ENCODE data around the gene C1orf159. TPM values are rescaled to one million over a fixed set of nuclear protein-coding genes. Genes with fewer than 3 reads are reported as not detected.

The C1orf159 gene
- total RNA-seq, 1 donor from 2014 or later, result 11.8 TPM

- DNase-seq (ENCODE audit: extremely low spot score in 2 of 2), result no peak
- Histone ChIP-seq H3K36me3 (no peaks in the 10 kb centered on the region), H3K4me1 (peaks cover 21% of the 10 kb centered on the region), H3K27ac (peak overlapping the region; percentile 73), H3K27me3 (no peaks in the 10 kb centered on the region), H3K9me3 (no peaks in the 10 kb centered on the region), H3K4me3 (peak overlapping the region; percentile 40 to 48)
- intact Hi-C loops (cut with DNase I), result no loop called here
- TF ChIP-seq CTCF (IDR thresholded peaks at IDR 0.05) (no peak), POLR2AphosphoS5 (IDR thresholded peaks at IDR 0.05; ENCODE audit: insufficient read depth in 1 of 2, low read depth in 1 of 2) (no peak), POLR2A (IDR thresholded peaks at IDR 0.05) (no peak)
Observed at GRCh38 chr1:1069711-1070676, 45.9 kb downstream of the C1orf159 start.

GRCh38 chr1:1069056-1069710 lies 46.7 kb downstream of the C1orf159 start:
- intact Hi-C loops (cut with DNase I), result no loop called here
- TF ChIP-seq POLR2A (IDR thresholded peaks at IDR 0.05), result no peak
- no peak for DNase-seq (ENCODE audit: extremely low spot score in 2 of 2)
- peak overlapping the region; percentile 73 for H3K27ac ChIP-seq
- H3K36me3 ChIP-seq, result no peaks in the 10 kb centered on the region
- H3K4me3 ChIP-seq, result peak overlapping the region; percentile 40 to 48
- no peaks in the 10 kb centered on the region for H3K27me3 ChIP-seq
- no peaks in the 10 kb centered on the region for H3K9me3 ChIP-seq
- peaks cover 24% of the 10 kb centered on the region for H3K4me1 ChIP-seq

- Histone ChIP-seq H3K9me3 (no peaks in the 10 kb centered on the region), H3K4me3 (peak overlapping the region; percentile 40 to 48), H3K27me3 (no peaks in the 10 kb centered on the region), H3K4me1 (peaks cover 30% of the 10 kb centered on the region), H3K36me3 (no peaks in the 10 kb centered on the region), H3K27ac (peak overlapping the region; percentile 73)
- intact Hi-C loops (cut with DNase I), result no loop called here
- no peak for TF ChIP-seq CTCF (IDR thresholded peaks at IDR 0.05)
- TF ChIP-seq POLR2AphosphoS5 (IDR thresholded peaks at IDR 0.05; ENCODE audit: insufficient read depth in 1 of 2, low read depth in 1 of 2), result no peak
- no peak for TF ChIP-seq POLR2A (IDR thresholded peaks at IDR 0.05)
- DNase-seq (ENCODE audit: extremely low spot score in 2 of 2), result no peak
Observed at GRCh38 chr1:1068517-1069055, 47.3 kb downstream of the C1orf159 start.

DNA sequence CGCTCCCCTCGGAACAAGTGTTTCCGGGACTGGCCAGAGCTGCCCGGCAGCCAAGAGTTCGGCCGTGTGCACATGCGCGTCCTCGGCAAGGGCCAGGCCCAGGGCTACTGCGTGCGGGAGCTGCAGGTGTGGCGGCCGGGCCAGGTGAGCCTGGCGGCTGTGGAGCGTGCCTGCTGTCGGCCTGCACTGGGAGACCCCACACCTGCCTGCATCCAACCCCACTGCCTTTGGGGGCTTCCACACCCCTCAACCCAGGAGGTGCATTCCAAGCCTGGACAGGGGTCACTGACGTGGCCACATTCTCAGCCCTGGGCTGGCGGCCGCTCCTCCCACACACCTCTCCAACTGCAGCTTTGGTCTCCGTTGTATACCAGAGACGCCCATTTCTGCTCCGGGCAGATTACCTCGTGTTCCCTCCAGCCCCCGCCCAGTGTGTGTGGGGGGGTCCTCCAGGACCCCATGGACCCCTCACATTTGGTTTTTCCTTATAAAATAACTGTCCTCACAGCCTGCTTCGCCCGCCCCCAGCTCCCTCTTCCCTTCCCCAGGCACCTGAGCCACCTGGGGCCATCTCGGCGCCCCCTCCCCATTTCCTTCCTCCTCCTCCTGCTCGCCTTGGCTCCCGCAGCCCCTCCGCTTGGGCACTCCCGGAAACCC lies 47.9 kb downstream of the C1orf159 start:
- Histone ChIP-seq H3K27ac (peak overlapping the region; percentile 73), H3K4me3 (peak overlapping the region in 1 of 2 donors; percentile 40), H3K36me3 (no peaks in the 10 kb centered on the region), H3K9me3 (no peaks in the 10 kb centered on the region), H3K4me1 (peaks cover 33% of the 10 kb centered on the region), H3K27me3 (no peaks in the 10 kb centered on the region)
- intact Hi-C loops (cut with DNase I), result no loop called here
- TF ChIP-seq CTCF (IDR thresholded peaks at IDR 0.05), result no peak
- TF ChIP-seq POLR2A (IDR thresholded peaks at IDR 0.05), result no peak
- no peak for TF ChIP-seq POLR2AphosphoS5 (IDR thresholded peaks at IDR 0.05; ENCODE audit: insufficient read depth in 1 of 2, low read depth in 1 of 2)
- no peak for DNase-seq (ENCODE audit: extremely low spot score in 2 of 2)

- DNase-seq (ENCODE audit: extremely low spot score in 2 of 2), result no peak
- TF ChIP-seq POLR2AphosphoS5 (IDR thresholded peaks at IDR 0.05; ENCODE audit: insufficient read depth in 1 of 2, low read depth in 1 of 2), result no peak
- TF ChIP-seq CTCF (IDR thresholded peaks at IDR 0.05), result no peak
- TF ChIP-seq POLR2A (IDR thresholded peaks at IDR 0.05), result no peak
- H3K4me3 ChIP-seq, result no peak overlapping the region
- H3K9me3 ChIP-seq, result no peaks in the 10 kb centered on the region
- intact Hi-C loops (cut with DNase I), result no loop called here
- peaks cover 35% of the 10 kb centered on the region for H3K4me1 ChIP-seq
- H3K27ac ChIP-seq, result no peak overlapping the region
- H3K27me3 ChIP-seq, result peaks cover 3% of the 10 kb centered on the region
- H3K36me3 ChIP-seq, result no peaks in the 10 kb centered on the region
Observed at GRCh38 chr1:1067284-1067859, 48.5 kb downstream of the C1orf159 start.
